RKO (cell line): ENCODE measurements around the gene KLHDC9.
A peak's percentile ranks its signal among the peaks of the same experiment; 100 is the strongest.

Source experiments
- DNase-seq: peaks from one replicate; pipeline ENCODE4 v3.0.0-alpha.2; 2016; ENCODE audit warnings: low spot score

The KLHDC9 gene

DNA sequence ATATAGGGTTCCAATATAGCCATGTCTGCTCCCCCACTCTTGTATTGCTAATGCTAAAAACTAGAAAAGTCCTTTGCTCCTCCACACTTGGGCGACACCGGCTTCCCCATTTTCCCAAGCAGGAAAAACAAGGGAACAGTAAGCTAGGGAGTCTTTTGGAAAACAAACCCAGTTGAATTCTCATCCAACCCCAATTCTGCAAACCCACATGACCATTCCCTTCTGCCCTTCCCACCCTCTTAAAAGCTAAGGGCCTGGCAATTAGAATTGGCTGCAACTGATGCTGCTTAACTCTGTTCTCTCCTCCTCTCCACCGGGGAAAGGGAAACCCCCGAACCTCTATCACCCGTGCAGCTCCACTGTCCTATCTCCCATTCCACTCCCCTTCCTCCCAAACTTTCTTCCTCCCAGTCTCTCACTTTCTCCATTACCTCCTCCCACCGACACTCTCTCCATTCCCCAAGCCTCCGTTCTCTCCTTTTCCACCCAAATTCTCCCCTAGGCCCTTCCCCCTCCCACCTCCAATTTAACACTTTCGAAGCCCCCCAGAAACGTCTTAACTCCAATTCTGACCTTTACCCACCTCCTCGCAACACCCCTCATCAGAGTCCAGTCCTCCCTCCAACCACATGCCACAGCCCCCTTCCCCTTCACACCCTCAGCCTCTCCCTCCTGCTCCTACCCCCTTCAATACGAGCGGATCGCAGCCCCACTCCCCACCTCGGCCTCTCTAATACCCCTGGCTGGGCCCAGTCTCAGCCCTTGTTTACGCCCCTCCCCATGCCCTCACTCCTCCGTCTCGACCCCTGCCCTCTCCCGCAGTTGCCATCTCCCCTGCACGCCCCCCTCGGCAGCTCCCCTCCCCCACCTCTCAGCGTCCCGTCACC is 33.6 kb downstream of the KLHDC9 start:
- DNase-seq: peak; percentile 38

DNA sequence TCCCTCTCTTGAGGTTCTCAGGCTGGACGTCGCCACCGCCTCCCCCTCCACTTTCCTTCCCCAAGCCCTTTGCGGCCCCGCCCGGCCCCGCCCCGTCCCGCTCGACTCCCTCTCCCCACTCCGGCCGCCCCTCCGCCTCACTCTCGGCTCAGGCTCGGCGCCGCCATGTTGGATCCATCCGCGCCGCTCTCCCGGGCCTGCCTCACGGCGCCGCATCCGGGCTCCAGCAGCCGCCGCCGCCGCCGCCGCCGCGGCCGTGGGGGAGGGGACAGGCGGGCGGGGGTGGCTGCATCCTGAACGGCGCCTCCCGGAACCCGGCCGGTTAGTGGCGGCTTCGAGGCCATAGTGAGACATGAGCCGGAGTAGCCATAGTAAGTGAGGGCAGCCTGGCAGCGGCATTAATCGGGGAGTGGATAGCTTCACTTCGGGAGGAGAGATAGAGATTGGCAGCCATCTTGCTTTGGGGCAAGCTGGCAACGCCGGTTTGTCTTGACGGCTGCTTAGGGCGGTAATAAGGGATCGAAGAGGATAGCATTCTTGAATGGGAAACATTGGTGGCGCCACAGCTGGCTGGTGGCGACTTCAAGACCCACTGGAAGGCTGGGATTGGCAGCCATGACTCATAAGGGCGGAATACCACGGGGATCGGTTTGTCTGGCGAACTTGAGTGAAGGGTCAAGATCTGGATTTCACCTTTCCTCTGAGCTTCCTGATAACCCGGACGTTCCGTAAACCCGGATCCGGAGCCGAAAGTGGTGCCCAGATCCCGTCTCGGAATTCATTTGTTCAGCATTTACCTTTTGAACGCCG is 34.5 kb downstream of the KLHDC9 start, which contains the start of gene DEDD:
Gene DEDD (minus strand): TSS at position 258 of the 810 bp plus-strand sequence. CDS start 8,205 bp downstream, outside the sequence.
- peak; percentile 98 for DNase-seq

DNA sequence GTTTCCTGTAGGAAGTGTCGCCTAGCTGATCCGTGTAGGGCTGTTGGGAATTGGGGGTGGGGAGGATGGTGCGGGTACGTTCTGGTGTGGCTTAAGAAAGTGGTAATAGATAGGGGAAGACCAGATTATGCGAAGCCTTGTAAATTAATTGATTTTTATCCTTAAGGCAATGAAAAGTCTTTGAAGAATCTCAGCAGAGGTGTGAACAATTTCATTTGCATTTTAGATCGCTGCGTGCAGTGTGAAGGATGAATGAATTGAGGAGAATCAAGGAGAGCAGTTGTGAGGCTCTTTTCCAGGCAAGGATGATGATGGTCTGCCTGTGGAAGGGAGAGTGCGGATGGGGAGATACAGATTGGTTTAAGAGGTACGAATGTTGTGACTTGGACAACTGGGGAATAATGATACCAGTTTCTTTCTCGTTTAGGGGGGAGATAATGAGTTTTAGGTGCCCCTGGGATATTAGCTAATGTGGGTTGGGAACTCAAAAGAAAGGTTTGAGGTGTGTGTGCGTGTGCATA is 35.1 kb downstream of the KLHDC9 start:
- peak; percentile 57 for DNase-seq

DNA sequence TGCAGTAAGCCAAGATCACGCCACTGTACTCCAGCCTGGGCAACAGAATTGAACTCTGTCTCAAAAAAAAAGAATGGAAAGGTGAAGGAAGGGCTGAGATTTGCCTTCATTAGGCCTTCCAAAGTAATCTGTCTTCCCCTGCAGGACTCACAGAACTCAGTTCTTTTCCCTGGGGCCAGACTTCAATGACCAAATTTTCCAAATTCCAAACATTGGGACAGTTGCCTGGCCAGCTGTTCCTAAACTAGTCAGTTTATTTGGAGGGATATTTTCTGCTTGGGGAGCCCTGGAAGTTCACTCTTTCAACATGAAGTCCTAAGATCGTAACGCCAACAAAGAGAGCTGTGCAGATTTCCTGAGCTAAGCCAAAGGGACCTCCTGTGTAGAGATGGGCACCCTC is 39.7 kb downstream of the KLHDC9 start:
- DNase-seq: no peak

DNA sequence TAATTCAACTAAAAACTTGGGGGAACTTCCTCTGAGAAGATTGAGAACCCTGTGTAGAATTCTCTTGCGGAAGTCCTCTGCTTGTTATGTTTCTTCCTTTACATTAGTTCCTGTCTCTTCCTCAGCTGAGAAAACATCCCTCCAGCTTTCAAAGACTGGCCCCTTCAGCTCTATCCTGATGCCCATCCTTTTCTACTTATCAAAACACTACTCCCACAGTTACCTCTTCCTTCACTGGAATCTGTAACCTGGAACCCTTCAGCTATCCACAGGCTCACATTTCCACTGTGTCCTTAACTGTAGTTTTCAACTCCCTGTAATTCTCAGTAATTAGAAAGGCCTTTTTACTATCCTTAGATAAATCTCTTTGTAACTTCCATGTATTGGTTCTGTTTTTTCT is 40.3 kb downstream of the KLHDC9 start:
- DNase-seq: no peak

DNA sequence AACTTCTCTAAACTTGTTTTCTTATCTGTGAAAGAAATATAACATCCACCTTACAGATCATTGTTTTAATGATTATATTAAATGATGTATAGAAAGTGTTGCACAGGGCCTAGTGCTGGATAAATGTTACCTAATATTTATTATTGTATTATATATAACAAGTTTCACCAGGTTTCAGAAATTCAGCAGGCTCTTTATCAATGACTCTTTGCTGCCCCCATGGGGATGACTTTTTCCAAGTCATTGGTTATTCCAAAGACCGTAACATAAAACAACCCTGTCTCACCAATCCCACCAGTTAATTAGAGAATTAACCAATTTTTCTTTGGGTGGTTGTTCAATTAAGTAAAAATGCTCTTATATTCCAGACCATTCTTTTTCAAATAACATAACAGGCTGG is 41.6 kb downstream of the KLHDC9 start:
- peak; percentile 57 for DNase-seq

DNA sequence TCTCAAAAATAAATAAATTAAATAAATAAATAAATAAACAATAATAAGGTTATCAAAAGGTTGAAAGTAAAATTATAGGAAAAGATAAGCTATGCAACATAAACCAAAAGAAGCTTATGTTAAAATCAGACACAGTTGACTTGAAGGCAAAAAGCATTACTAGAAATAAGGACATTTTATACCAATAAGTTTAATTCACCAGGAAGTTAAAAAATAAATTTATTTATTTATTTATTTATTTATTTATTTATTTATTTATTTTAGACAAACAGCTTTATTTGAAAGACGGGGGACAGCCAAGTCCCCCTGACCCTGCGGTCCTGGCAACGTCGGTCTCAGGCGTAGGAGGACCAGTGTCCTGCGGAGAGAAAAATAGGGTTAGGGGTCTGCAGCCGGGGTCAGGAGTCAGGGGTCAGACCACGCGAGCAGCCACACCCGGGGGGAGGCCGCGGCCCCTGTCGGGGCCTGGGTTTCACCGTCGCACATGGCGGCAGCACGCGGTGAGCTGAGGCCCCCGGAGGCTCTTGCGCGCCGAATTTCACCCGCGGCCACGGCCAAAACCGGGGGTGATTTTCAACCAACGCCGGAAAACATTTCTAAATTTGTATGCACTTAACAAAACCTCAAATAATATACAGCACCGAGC is 42.7 kb downstream of the KLHDC9 start:
- no peak for DNase-seq

DNA sequence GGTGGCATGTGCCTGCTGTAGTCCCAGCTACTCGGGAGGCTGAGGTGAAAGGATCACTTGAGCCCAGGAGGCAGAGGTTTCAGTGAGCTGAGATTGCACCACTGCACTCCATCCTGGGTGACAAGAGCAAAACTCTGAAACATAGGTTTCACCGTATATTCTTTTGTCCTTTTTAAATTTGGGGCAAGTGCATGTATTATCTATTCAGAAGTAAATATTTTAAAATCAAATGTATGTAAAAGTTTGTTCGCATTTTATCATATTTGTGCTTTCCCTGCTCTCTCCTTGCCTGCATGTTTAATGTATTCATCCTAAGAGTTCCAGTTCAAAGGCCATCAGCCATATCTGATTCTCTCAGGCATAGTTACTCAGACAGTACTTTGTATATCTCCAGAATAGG is 47.7 kb downstream of the KLHDC9 start:
- no peak for DNase-seq
